Nucleus accumbens (tissue), 56 donors: ENCODE measurements around the gene SLC26A8.

Experiments used
- DNase-seq, 56 donors: peaks; one replicate each; lab custom pipeline; 2025; lab: John Stamatoyannopoulos, UW

The SLC26A8 gene, protein sequence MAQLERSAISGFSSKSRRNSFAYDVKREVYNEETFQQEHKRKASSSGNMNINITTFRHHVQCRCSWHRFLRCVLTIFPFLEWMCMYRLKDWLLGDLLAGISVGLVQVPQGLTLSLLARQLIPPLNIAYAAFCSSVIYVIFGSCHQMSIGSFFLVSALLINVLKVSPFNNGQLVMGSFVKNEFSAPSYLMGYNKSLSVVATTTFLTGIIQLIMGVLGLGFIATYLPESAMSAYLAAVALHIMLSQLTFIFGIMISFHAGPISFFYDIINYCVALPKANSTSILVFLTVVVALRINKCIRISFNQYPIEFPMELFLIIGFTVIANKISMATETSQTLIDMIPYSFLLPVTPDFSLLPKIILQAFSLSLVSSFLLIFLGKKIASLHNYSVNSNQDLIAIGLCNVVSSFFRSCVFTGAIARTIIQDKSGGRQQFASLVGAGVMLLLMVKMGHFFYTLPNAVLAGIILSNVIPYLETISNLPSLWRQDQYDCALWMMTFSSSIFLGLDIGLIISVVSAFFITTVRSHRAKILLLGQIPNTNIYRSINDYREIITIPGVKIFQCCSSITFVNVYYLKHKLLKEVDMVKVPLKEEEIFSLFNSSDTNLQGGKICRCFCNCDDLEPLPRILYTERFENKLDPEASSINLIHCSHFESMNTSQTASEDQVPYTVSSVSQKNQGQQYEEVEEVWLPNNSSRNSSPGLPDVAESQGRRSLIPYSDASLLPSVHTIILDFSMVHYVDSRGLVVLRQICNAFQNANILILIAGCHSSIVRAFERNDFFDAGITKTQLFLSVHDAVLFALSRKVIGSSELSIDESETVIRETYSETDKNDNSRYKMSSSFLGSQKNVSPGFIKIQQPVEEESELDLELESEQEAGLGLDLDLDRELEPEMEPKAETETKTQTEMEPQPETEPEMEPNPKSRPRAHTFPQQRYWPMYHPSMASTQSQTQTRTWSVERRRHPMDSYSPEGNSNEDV

DNA sequence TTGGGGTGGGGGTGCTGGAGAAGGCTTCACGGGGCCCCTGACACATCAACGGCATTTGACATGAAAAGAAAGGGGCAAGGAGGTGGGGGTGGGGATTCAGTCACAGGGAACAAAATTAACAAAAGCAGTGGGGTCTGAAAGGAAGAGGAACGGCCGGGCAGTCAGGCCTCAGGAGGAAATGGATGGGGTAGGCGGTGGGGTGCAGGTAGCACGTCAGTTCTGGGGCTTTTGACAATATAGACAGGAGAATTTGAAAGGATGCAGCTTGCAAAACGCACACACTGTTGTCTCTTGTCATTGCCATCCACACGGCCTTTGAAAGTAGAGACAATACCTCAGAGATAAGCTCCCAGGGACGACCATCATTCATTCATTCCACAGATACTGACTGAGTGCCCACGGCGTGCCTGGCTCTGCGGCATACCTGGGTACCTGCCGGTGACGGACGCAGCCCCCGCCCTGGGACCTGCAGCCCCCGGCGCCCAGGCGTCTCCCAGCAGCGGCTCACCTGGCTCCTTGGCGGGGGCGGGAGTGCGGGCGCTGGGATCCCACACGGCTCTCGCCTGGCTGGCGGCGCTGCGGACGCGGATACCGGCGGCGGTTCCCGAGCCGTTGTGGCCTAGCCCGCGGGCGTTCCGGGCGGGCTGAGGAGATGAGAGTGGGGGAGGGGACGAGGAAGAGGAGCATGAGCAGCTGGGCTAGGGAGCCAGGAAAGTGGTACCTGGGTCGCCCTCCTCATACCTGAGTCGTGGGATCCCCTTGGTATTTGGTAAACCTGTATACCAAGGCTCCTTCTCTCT, at the start of gene SLC26A8:
Gene SLC26A8 (minus strand): TSS at position 646 of the 800 bp plus-strand sequence. CDS start 4,934 bp downstream, outside the sequence.
- DNase-seq = peak in 10 of 56 donors; percentile 2 to 51 (median 12)

GRCh38 chr6:36073587-36073986, 49.1 kb upstream of the SLC26A8 start:
- no peak for DNase-seq

GRCh38 chr6:36072681-36073080, 48.2 kb upstream of the SLC26A8 start:
- no peak for DNase-seq

GRCh38 chr6:36071714-36072113, 47.3 kb upstream of the SLC26A8 start:
- DNase-seq = no peak

DNA sequence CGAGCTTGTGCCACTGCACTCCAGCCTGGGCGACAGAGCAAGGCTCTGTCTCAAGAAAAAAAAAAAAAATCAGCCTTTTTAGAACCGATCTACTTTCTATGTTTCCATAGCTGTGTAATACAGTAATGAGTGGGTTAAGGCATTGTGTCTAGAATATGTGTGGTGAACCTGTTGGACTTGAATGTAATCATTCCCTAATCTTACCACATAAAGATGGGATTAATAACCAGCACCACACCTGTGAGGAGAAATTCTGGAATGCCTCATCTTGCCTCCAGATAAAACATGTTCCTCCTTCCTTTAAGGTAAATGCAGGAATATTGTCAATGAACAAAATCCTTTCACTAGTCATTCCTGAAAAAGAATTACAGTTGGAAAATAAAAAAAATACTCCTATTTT, 46.8 kb upstream of the SLC26A8 start:
- no peak for DNase-seq

DNA sequence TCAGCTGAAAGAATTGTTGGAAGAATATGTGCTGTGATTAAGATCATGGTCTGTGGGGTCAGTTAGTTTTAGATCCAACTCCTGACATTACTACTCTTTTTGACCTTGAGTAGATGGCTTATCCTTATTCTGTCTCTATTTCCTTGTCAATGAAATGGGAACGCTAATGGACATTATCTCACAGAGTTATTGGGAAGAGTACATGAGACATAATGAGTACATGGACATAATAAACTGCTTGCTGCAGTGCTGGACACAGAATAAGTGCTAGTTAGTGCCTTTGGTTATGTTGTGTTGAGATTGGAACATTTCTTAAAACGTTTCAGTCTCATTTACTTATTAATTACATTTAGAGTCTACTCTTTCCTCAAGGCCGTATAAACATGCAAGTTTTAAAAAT, 45.8 kb upstream of the SLC26A8 start:
- no peak for DNase-seq

DNA sequence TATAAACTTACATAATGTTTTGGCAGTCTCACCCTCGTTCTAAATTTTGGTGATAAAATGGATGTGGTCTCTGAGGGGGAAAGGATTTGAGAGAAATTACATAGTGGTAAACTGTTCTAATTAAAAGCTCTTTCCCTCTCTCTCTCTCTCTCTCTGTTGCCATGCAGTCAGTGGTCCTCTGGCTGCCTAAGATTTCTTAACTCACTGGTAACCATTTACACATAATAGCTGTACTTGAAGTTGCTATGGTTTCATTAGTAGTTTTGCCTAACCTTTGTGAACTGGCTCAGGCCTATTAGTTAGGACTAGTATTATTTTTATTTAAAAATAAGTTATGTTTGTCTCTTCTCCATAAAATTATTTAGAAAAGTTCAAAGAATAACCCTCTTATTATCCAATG, 45.1 kb upstream of the SLC26A8 start:
- no peak for DNase-seq

- DNase-seq = no peak
Measured at GRCh38 chr6:36068586-36068985, 44.1 kb upstream of the SLC26A8 start.

- DNase-seq = no peak
Measured at GRCh38 chr6:36068012-36068392, 43.6 kb upstream of the SLC26A8 start.

GRCh38 chr6:36067374-36068011, 43.1 kb upstream of the SLC26A8 start:
- DNase-seq = no peak

DNA sequence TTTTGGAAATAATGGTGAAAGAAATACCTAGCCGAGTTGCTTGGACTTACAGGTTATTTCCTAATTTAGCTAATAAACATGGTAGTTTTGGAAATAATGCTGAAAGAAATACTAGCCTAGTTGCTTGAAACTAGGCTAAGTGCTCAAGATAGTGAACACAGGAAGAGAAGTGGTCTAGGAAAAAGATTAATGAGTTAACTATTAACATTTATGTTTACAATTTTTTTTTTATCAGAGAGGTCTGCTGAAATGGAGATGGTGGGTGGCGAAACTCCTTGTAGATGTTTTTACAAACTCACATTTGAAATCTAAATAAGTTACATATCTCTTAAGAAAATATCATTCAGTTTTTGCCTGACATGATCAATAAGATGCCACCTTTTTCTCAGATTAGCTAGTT, 42.4 kb upstream of the SLC26A8 start:
- DNase-seq = no peak

DNA sequence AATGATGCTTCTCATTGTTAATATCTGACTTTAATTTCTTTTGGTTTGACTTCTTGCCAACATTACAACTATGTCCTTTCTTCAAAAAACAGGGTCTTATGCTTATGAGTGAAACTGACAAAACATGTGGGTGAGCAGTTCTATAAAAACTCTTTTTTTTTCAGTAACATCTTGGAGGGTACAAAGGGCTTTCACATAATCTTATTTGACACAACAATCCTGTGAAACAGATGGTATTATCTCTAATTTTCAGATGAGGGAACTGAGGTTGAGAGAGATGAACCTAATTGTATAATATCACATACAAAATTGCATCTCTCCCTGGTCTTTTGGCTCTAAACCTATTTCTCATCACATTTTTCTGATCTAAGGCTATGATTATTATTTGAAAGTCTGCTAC, 41.5 kb upstream of the SLC26A8 start:
- DNase-seq = no peak

- DNase-seq = no peak
Measured at GRCh38 chr6:36064770-36065396, 40.4 kb upstream of the SLC26A8 start.

DNA sequence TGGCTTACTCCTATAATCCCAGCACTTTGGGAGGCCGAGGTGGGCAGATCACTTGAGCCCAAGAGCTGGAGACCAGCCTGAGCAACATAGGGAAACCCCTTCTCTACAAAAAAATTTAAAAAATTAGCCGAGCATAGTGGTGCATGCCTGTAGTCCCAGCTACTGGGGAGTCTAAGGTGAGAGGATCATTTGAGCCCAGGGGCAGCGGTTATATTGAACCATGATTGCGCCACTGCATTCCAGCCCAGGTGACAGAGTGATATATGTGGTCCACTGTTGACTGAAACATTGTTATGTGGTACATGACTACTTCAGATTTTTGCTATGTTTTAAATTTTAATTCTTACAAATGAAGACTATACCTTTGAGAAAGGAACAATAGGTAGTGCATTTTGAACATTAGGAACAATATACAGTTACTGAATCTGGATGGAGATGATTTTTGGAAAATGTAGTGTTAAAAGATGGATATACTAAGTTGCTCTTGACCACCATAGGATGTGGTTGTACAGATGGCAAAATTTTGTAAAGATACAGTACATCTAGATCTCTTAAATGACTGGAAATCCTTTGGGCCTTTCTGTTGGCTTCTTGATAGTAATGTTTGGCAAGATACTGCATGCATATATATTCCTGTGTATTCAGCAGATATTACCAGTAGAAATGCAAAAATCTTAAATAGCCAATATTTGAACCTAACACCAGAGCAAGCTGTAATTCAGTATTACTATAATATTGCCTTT, 39.0 kb upstream of the SLC26A8 start:
- no peak for DNase-seq

DNA sequence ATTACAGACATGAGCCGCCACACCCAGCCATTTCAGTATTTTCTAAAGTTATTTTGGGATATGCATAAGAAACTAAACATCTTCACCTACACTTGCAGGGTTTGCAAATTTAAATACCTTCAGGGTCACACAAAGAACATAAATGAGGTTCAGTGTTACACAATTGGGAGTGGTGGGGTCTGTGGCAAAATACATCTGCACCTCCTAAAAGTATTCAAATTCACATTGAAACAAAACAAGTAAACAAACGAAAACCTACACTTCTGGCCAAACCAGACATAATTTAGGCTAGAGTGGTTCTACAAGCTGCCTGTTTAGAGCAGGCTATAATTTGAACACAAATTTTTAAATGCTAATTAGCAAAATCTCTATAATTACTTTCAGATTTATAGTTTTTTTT, 37.8 kb upstream of the SLC26A8 start:
- DNase-seq = no peak

GRCh38 chr6:36061236-36061635, 36.8 kb upstream of the SLC26A8 start:
- no peak for DNase-seq

GRCh38 chr6:36056178-36056577, 31.7 kb upstream of the SLC26A8 start:
- DNase-seq = no peak

DNA sequence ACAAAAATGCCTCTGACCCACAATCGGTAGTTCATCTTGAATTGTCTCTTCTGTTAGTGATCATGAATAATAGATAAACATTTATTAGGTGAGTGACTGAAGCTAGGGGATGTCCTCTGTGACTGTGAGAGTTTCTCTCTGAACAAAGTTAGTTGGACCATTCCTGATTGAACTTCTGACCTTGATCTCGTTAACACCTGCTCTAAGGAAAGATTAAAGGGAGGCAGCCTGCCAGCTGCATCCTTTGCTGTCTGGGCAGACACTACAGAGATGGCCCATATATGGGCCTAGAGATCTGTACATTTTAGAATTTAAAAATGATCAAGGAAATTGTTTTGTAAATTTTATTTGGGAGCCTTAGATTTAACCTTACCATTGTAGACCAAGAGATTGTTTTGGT, 30.5 kb upstream of the SLC26A8 start:
- DNase-seq = no peak

GRCh38 chr6:36054415-36054814, 30.0 kb upstream of the SLC26A8 start:
- DNase-seq = no peak
